Measurements from ENCODE around the gene IGF2BP2. TPM values are rescaled to one million over a fixed set of nuclear protein-coding genes. Genes with fewer than 3 reads are reported as not detected.
"Not testable (repeated sequence)": the region's sequence is repeated elsewhere in the genome, so short reads cannot be mapped to it uniquely, and the experiment has no call there.

The IGF2BP2 gene
- total RNA-seq, 1 experiment from 2014 or later: 66.2 TPM

DNA sequence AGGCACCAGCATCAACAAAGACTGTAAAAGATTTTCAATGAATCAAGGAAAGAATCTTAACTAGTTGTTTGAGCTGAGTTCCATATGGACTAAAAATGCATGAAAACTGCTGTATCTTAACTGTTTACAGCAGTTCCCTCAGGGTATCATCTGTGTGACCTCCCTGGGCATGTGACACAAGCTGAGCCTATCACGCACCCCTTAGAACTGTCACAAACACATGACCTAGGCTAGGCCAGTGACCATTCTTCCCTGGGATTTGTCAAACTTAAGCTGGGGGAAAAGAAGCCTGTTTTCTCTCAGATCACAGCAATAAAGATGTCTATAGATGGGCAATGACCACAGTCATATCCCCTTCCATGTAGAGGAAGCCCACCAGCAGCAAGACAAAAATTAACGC lies 35.7 kb downstream of the IGF2BP2 start:
- intact Hi-C loops (cut with micrococcal nuclease; ENCODE audit: unreplicated experiment): no loop called here
- Histone ChIP-seq H3K27me3 (replicated peaks; ENCODE audit: insufficient read depth, low read depth, low read length, poor library complexity) (no peaks in the 10 kb centered on the region), H3K36me3 (ENCODE audit: insufficient read depth, low read length, poor library complexity, severe bottlenecking) (no peaks in the 10 kb centered on the region), H3K27ac (ENCODE audit: low read depth, low read length, poor library complexity, severe bottlenecking) (no peak overlapping the region), H3K9me3 (ENCODE audit: low read depth, low read length, poor library complexity, severe bottlenecking) (no peaks in the 10 kb centered on the region), H3K4me1 (ENCODE audit: insufficient read depth, low read length, poor library complexity, severe bottlenecking) (peaks cover 8% of the 10 kb centered on the region), H3K4me3 (ENCODE audit: low read depth, low read length, poor library complexity, severe bottlenecking) (no peak overlapping the region)
- BruUV-seq (replicated peaks): no TSS peak
- CTCF ChIA-PET: no interaction called here
- POLR2A ChIA-PET (ENCODE audit: low non-redundant PET): interaction anchor here (0.6 kb wide), 1 partner anchor 854 kb away, joined by 15 read pairs; no protein-coding TSS in a partner anchor
- TF ChIP-seq CTCF (conservative IDR thresholded peaks at IDR 0.05; ENCODE audit: low read depth, low read length) (no peak), EZH2 (IDR thresholded peaks at IDR 0.05; ENCODE audit: borderline replicate concordance, low read depth, low read length, poor library complexity, severe bottlenecking) (no peak)
- no peak for DNase-seq (ENCODE audit: low spot score)

DNA sequence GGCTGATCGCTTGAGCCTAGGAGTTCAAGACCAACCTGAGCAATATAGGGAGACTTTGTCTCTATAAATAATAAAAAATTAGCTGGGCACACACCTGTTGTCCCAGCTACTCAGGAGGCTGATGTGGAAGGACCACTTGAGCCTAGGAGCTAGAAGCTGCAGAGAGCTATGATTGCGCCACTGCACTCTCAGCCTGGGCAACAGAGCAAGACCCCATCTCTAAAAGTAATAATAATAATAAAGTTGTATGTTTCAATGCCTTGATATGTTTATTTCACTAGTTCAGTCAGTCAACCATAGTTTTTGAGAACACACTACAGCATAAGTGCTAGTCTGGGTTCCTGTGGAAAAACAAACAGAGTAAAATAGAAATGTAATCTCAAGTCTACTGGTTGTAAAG lies 36.5 kb downstream of the IGF2BP2 start:
- Histone ChIP-seq H3K9me3 (ENCODE audit: low read depth, low read length, poor library complexity, severe bottlenecking) (no peaks in the 10 kb centered on the region), H3K36me3 (ENCODE audit: insufficient read depth, low read length, poor library complexity, severe bottlenecking) (no peaks in the 10 kb centered on the region), H3K4me3 (ENCODE audit: low read depth, low read length, poor library complexity, severe bottlenecking) (no peak overlapping the region), H3K27ac (ENCODE audit: low read depth, low read length, poor library complexity, severe bottlenecking) (no peak overlapping the region), H3K27me3 (replicated peaks; ENCODE audit: insufficient read depth, low read depth, low read length, poor library complexity) (no peaks in the 10 kb centered on the region), H3K4me1 (ENCODE audit: insufficient read depth, low read length, poor library complexity, severe bottlenecking) (peaks cover 5% of the 10 kb centered on the region)
- DNase-seq (ENCODE audit: low spot score): no peak
- intact Hi-C loops (cut with micrococcal nuclease; ENCODE audit: unreplicated experiment): no loop called here
- POLR2A ChIA-PET (ENCODE audit: low non-redundant PET): interaction anchor here (0.6 kb wide), 2 partner anchors 325 to 855 kb away, joined by 3 to 15 read pairs; no protein-coding TSS in a partner anchor
- CTCF ChIA-PET: no interaction called here
- BruUV-seq (replicated peaks): no TSS peak
- TF ChIP-seq EZH2 (IDR thresholded peaks at IDR 0.05; ENCODE audit: borderline replicate concordance, low read depth, low read length, poor library complexity, severe bottlenecking): no peak
- no peak for TF ChIP-seq CTCF (conservative IDR thresholded peaks at IDR 0.05; ENCODE audit: low read depth, low read length)

GRCh38 chr3:185786956-185787877 lies 37.6 kb downstream of the IGF2BP2 start:
- intact Hi-C loops (cut with micrococcal nuclease; ENCODE audit: unreplicated experiment): no loop called here
- no TSS peak for BruUV-seq (replicated peaks)
- no peak overlapping the region for H3K4me3 ChIP-seq (ENCODE audit: low read depth, low read length, poor library complexity, severe bottlenecking)
- TF ChIP-seq EZH2 (IDR thresholded peaks at IDR 0.05; ENCODE audit: borderline replicate concordance, low read depth, low read length, poor library complexity, severe bottlenecking) (no peak), CTCF (conservative IDR thresholded peaks at IDR 0.05; ENCODE audit: low read depth, low read length) (no peak)
- H3K36me3 ChIP-seq (ENCODE audit: insufficient read depth, low read length, poor library complexity, severe bottlenecking): no peaks in the 10 kb centered on the region
- no peaks in the 10 kb centered on the region for H3K27me3 ChIP-seq (replicated peaks; ENCODE audit: insufficient read depth, low read depth, low read length, poor library complexity)
- ChIA-PET POLR2A (ENCODE audit: low non-redundant PET) (interaction anchor here (0.6 kb wide), 1 partner anchor 326 kb away, joined by 3 read pairs; no protein-coding TSS in a partner anchor), CTCF (no interaction called here)
- H3K27ac ChIP-seq (ENCODE audit: low read depth, low read length, poor library complexity, severe bottlenecking): no peak overlapping the region
- no peaks in the 10 kb centered on the region for H3K4me1 ChIP-seq (ENCODE audit: insufficient read depth, low read length, poor library complexity, severe bottlenecking)
- no peaks in the 10 kb centered on the region for H3K9me3 ChIP-seq (ENCODE audit: low read depth, low read length, poor library complexity, severe bottlenecking)
- DNase-seq (ENCODE audit: low spot score): no peak

DNA sequence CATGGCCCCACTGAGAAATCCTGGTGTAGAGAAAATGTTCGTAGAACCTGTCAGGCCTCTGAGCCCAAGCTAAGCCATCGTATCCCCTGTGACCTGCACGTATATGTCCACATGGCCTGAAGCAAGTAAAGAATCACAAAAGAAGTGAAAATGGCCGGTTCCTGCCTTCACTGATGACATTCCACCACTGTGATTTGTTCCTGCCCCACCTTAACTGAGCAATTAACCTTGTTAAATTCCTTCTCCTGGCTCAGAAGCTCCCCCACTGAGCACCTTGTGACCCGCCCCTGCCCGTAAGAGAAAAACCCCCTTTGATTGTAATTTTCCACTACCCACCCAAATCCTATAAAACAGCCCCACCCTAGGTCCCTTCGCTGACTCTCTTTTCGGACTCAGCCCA lies 38.6 kb downstream of the IGF2BP2 start:
- H3K9me3 ChIP-seq (ENCODE audit: low read depth, low read length, poor library complexity, severe bottlenecking); H3K4me1 ChIP-seq (ENCODE audit: insufficient read depth, low read length, poor library complexity, severe bottlenecking); H3K27ac ChIP-seq (ENCODE audit: low read depth, low read length, poor library complexity, severe bottlenecking); H3K4me3 ChIP-seq (ENCODE audit: low read depth, low read length, poor library complexity, severe bottlenecking); CTCF ChIA-PET; H3K36me3 ChIP-seq (ENCODE audit: insufficient read depth, low read length, poor library complexity, severe bottlenecking); POLR2A ChIA-PET (ENCODE audit: low non-redundant PET); intact Hi-C loops (cut with micrococcal nuclease; ENCODE audit: unreplicated experiment); DNase-seq (ENCODE audit: low spot score); BruUV-seq (replicated peaks); H3K27me3 ChIP-seq (replicated peaks; ENCODE audit: insufficient read depth, low read depth, low read length, poor library complexity): not testable (repeated sequence)

Measured in A673 (cell line).